Measurements from ENCODE around the gene UBE2G2.
A peak's percentile ranks its signal among the peaks of the same experiment; 100 is the strongest.

GRCh38 chr21:44817914-44818639 lies 16.5 kb upstream of the UBE2G2 start, which contains the start of gene SUMO3:
- TF ChIP-seq POLR2A (IDR thresholded peaks at IDR 0.05) (peak; percentile 89 to 97), CTCF (IDR thresholded peaks at IDR 0.05) (no peak)
